ENCODE data around the gene PBX3. TPM values are rescaled to one million over a fixed set of nuclear protein-coding genes. Genes with fewer than 3 reads are reported as not detected.

Gene PBX3
- total and polyA plus RNA-seq, 2 of the 13 experiments (the other 11 are each of a cell fraction or from before 2014, with no cell fraction given), result 6.0 to 11.2 TPM

DNA sequence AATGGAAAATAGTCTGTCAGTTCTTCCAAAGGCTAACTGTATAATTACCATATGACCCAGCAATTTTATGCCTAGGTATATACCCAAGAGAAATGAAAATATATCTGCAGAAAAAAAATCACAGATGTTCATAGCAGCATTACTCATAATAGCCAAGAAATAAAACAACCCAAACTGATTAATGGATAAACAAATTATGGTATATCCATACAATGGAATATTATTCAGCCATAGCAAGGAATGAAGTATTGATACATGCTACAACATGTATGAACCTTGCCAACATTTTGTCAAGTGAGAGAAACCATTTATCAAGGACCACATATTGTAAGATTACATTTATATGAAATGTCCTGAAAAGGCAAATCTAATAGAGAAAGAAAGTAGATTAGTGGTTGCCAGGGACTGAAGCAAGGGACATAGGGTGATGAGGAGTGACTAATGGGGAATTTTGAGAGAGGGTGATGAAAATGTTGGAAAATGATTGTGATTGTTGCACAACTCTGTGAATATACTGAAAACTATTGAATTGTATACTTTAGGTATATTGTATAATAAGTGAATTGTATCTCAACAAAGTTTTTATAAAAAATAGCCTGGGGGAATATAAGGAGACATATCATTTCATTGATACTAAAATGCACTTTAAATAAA is 114.4 kb downstream of the PBX3 start (continued):
- TF ChIP-seq ZNF784 (CRISPR knock-in tag; IDR thresholded peaks at IDR 0.05; ENCODE audit: borderline replicate concordance), result no peak
- TF ChIP-seq NFE2 (CRISPR knock-in tag; IDR thresholded peaks at IDR 0.05), result no peak
- no peak for TF ChIP-seq KDM5A (IDR thresholded peaks at IDR 0.05; ENCODE audit: borderline replicate concordance, low read length)
- TF ChIP-seq ZNF550 (CRISPR knock-in tag; IDR thresholded peaks at IDR 0.05; ENCODE audit: borderline replicate concordance), result no peak

GRCh38 chr9:125863923-125864322 is 116.8 kb downstream of the PBX3 start:
- Histone ChIP-seq H2AFZ (ENCODE audit: low read length) (no peak overlapping the region), H3K79me2 (ENCODE audit: insufficient read depth, low read length) (no peaks in the 10 kb centered on the region), H3K4me2 (ENCODE audit: low read depth, low read length) (no peak overlapping the region), H3K4me1 (ENCODE audit: insufficient read depth, low read length) (no peaks in the 10 kb centered on the region), H3K9ac (ENCODE audit: insufficient read depth, low read depth, low read length) (no peak overlapping the region), H3K27ac (ENCODE audit: extremely low read length, insufficient read depth, low read length) (no peak overlapping the region), H3K9me3 (ENCODE audit: low read length) (no peaks in the 10 kb centered on the region), H3K4me3 (replicated peaks in 1 of 3; ENCODE audit: insufficient read depth in 1 of 3, low read depth in 2 of 3, low read length in 3 of 3) (no peak overlapping the region), H3K27me3 (ENCODE audit: control insufficient read depth in 1 of 2, insufficient read depth in 2 of 2, low read length in 2 of 2) (no peaks in the 10 kb centered on the region), H3K36me3 (replicated peaks in 1 of 2; ENCODE audit: control insufficient read depth in 1 of 2, insufficient read depth in 2 of 2, low read length in 2 of 2) (no peaks in the 10 kb centered on the region), H4K20me1 (ENCODE audit: insufficient read depth, low read length) (no peaks in the 10 kb centered on the region)
- POLR2A ChIA-PET, result no interaction called here
- no peak for TF ChIP-seq NCOA1 (CRISPR knock-in tag; IDR thresholded peaks at IDR 0.05)
- no peak for TF ChIP-seq ZNF557 (CRISPR knock-in tag; IDR thresholded peaks at IDR 0.05)
- TF ChIP-seq SMARCE1 (IDR thresholded peaks at IDR 0.05; ENCODE audit: borderline replicate concordance), result no peak
- no peak for TF ChIP-seq ZNF850 (CRISPR knock-in tag; conservative IDR thresholded peaks at IDR 0.05)
- TF ChIP-seq ZNF780A (CRISPR knock-in tag; IDR thresholded peaks at IDR 0.05), result no peak
- TF ChIP-seq PCBP1 (IDR thresholded peaks at IDR 0.05; ENCODE audit: borderline replicate concordance, low read depth, low read length), result no peak
- DNase-seq (ENCODE audit: low spot score) (no peak), FAIRE-seq (no peak), ATAC-seq (no peak)
- WGBS (ENCODE audit: low lambda C conversion rate), result 31% methylated on average over 1 of the region's 1 CpG
- intact Hi-C loops (cut with micrococcal nuclease; ENCODE audit: unreplicated experiment), result no loop called here
- no TSS peak for BruUV-seq (replicated peaks)
- CTCF ChIA-PET (ENCODE audit: low intra/inter-chr PET ratio, low total read pairs), result no interaction called here
- in situ Hi-C loops (cut with HindIII; ENCODE audit: extremely low pct_ligation_motif_present, low pct_unique_long_range_greater_than_20kb), result no loop called here

Measured in HepG2 (cell line).